Glutamatergic neuron (in vitro differentiated cells): ENCODE measurements around the gene FBXO9. TPM values are rescaled to one million over a fixed set of nuclear protein-coding genes. Genes with fewer than 3 reads are reported as not detected.

ENCODE experiments used
- DNase-seq: peaks from one replicate; pipeline ENCODE4 v3.0.0; 2022
- H3K27ac Mint-ChIP-seq: one replicate; pipeline ENCODE4 v1.8.0; 2020; ENCODE audit warnings: mild to moderate bottlenecking, mixed read lengths, inconsistent platforms; ENCODE audit not compliant: unreplicated experiment
- H3K27me3 Mint-ChIP-seq: one replicate; pipeline ENCODE4 v1.8.0; 2020; ENCODE audit warnings: mild to moderate bottlenecking, moderate library complexity, mixed read lengths, inconsistent platforms; ENCODE audit not compliant: unreplicated experiment
- H3K36me3 Mint-ChIP-seq: one replicate; pipeline ENCODE4 v1.8.0; 2020; ENCODE audit warnings: mild to moderate bottlenecking, mixed read lengths, inconsistent platforms; ENCODE audit not compliant: unreplicated experiment
- H3K4me1 Mint-ChIP-seq: one replicate; pipeline ENCODE4 v1.8.0; 2020; ENCODE audit warnings: mild to moderate bottlenecking, low read depth, mixed read lengths, inconsistent platforms; ENCODE audit not compliant: unreplicated experiment
- H3K4me3 Mint-ChIP-seq: one replicate; pipeline ENCODE4 v1.8.0; 2020; ENCODE audit warnings: mild to moderate bottlenecking, mixed read lengths, inconsistent platforms; ENCODE audit not compliant: unreplicated experiment
- H3K9me3 Mint-ChIP-seq: one replicate; pipeline ENCODE4 v1.8.0; 2020; ENCODE audit warnings: mild to moderate bottlenecking, moderate library complexity, mixed read lengths, inconsistent platforms; ENCODE audit not compliant: unreplicated experiment
- total RNA-seq: library from RNA; stranded (reverse); fragmentation: NEBNext Ultra II Directional; extraction: Animal tissue kit (Norgen Biotek cat#: 25700); gene quantifications from one replicate; pipeline ENCODE4 v1.2.1, GENCODE V29; 2021; ENCODE audit not compliant: unreplicated experiment
- TF ChIP-seq, protein P1 (sequence below): fragments of 200-600 bp; sonication (generic); IDR thresholded peaks from one replicate; pipeline ENCODE4 v1.5.0; 2021; ENCODE audit not compliant: partially characterized antibody, unreplicated experiment

The FBXO9 gene
- total RNA-seq, 1 donor from 2014 or later, result 49.1 TPM

DNA sequence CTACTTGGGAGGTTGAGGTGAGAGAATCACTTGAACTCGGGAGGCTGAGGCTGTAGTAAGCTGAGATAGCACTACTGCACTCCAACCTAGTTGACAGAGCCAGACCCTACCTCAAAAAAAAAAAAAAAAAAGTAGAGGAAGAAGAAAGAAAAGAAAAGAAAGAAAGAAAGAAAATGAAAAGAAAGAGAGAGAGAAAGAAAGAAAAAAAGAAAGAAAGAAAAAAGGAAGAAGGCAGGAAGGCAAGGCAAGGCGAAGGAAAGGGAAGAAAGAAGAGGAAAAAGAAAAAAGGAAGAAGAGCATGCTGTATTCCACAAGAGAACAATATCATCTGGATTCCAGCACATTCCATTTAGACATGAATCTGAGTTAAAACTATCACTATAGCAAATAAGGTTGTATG lies 79.6 kb downstream of the FBXO9 start:
- no peak overlapping the region for H3K4me3 Mint-ChIP-seq
- TF ChIP-seq, protein P1, sequence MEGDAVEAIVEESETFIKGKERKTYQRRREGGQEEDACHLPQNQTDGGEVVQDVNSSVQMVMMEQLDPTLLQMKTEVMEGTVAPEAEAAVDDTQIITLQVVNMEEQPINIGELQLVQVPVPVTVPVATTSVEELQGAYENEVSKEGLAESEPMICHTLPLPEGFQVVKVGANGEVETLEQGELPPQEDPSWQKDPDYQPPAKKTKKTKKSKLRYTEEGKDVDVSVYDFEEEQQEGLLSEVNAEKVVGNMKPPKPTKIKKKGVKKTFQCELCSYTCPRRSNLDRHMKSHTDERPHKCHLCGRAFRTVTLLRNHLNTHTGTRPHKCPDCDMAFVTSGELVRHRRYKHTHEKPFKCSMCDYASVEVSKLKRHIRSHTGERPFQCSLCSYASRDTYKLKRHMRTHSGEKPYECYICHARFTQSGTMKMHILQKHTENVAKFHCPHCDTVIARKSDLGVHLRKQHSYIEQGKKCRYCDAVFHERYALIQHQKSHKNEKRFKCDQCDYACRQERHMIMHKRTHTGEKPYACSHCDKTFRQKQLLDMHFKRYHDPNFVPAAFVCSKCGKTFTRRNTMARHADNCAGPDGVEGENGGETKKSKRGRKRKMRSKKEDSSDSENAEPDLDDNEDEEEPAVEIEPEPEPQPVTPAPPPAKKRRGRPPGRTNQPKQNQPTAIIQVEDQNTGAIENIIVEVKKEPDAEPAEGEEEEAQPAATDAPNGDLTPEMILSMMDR, result no peak

DNA sequence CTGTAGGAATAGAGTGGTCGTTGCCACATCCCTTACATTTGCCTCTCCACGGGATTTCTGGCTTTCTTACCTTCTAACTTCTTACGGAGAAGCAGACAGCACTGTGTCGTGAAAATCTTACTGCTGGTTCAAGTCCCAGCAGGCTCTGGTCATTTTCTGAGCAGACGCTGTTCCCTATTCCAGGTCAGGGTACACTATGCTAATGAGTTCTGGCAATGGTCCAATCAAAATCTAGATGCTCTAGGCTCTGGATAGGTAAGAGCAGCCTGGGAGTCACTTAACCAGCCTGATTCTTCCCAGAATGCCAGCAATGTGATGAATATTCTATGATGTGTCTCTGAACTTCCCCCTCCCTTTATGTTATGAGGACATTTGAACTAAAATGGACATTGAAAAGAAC lies 83.5 kb downstream of the FBXO9 start, which contains the start of gene GCM1:
Gene GCM1, minus strand, starts transcription at position 158 of the 400 bp plus-strand sequence. CDS start 3,209 bp downstream, outside the sequence.
- TF ChIP-seq, protein P1, result no peak
- peaks cover 2% of the 10 kb centered on the region for H3K9me3 Mint-ChIP-seq
- no peaks in the 10 kb centered on the region for H3K27me3 Mint-ChIP-seq
- no peaks in the 10 kb centered on the region for H3K4me1 Mint-ChIP-seq
- no peaks in the 10 kb centered on the region for H3K36me3 Mint-ChIP-seq
- DNase-seq, result no peak
- no peak within 1 kb of the TSS for H3K4me3 Mint-ChIP-seq
- no peak within 1 kb of the TSS for H3K27ac Mint-ChIP-seq

More for the DNA sequence above, 79.6 kb downstream of the FBXO9 start:
- no peak for DNase-seq
- Mint-ChIP-seq H3K4me1 (no peaks in the 10 kb centered on the region), H3K27ac (no peak overlapping the region), H3K36me3 (no peaks in the 10 kb centered on the region), H3K9me3 (no peaks in the 10 kb centered on the region), H3K27me3 (no peaks in the 10 kb centered on the region)

Other genes starting within 250 kb of the FBXO9 start
- not detected for gene GSTA5, start 224.6 kb upstream of the FBXO9 start, total RNA-seq
- not detected for gene GSTA3, start 155.7 kb upstream of the FBXO9 start, total RNA-seq
- gene GSTA4, start 70.1 kb upstream of the FBXO9 start, total RNA-seq, result 81.1 TPM
- 31.7 TPM for gene CILK1, start 3.6 kb upstream of the FBXO9 start, total RNA-seq
- gene GCM1, start 83.4 kb downstream of the FBXO9 start, total RNA-seq, result not detected